SIG-M5 (cell line): ENCODE results near the gene PLEKHG4B.
"Not testable (repeated sequence)": the region's sequence is repeated elsewhere in the genome, so short reads cannot be mapped to it uniquely, and the experiment has no call there.

Source experiments
- DNase-seq: peaks from one replicate; lab custom pipeline; 2025; lab: John Stamatoyannopoulos, UW

PLEKHG4B gene

GRCh38 chr5:231661-232060 lies 139.7 kb downstream of the PLEKHG4B start:
- no peak for DNase-seq

GRCh38 chr5:233426-233825 lies 141.5 kb downstream of the PLEKHG4B start:
- DNase-seq = not testable (repeated sequence)

- DNase-seq = no peak
Measured at GRCh38 chr5:234450-234849, 142.5 kb downstream of the PLEKHG4B start.

- DNase-seq = not testable (repeated sequence)
Measured at GRCh38 chr5:235527-235926, 143.6 kb downstream of the PLEKHG4B start.

- DNase-seq = not testable (repeated sequence)
Measured at GRCh38 chr5:237931-238330, 146.0 kb downstream of the PLEKHG4B start.
